Panc1 (cell line): ENCODE results near the gene P3R3URF. TPM values are rescaled to one million over a fixed set of nuclear protein-coding genes. Genes with fewer than 3 reads are reported as not detected.

Experiments used
- ATAC-seq: fragments of 200-7000 bp; cut with Tn5 transposase; 2 replicates; pipeline ENCODE4 v1.9.1; 2020; ENCODE audit warnings: mild to moderate bottlenecking, moderate library complexity
- BruUV-seq: library from RNA; stranded (reverse); fragments of 400-500 nt; replicated peaks from 2 replicates; lab custom pipeline; 2021; lab: Mats Ljungman, UMichigan
- CTCF ChIA-PET: fragments of 300-600 bp; sonication (Branson Sonifier 250); formaldehyde crosslinking; loops from one replicate; lab custom pipeline; 2022; ENCODE audit warnings: antibody characterized with exemption; lab: Charles Lee
- POLR2A ChIA-PET: fragments of 300-600 bp; sonication (Branson Sonifier 250); formaldehyde crosslinking; loops from one replicate; lab custom pipeline; 2022; ENCODE audit warnings: antibody characterized with exemption; lab: Charles Lee
- DNase-seq: peaks from one replicate; pipeline ENCODE4 v3.0.0-alpha.2; 2010; ENCODE audit warnings: low read depth, low spot score
- H3K27ac ChIP-seq: 2 replicates; pipeline ENCODE4 v1.5.1; 2011; ENCODE audit warnings: mild to moderate bottlenecking, low read length, inconsistent platforms
- H3K27me3 ChIP-seq: fragments of 200-500 bp; sonication (Bioruptor generic); 2 replicates; pipeline ENCODE4 v1.6.0; 2014; ENCODE audit warnings: low read length, inconsistent platforms; ENCODE audit not compliant: control insufficient read depth, insufficient read depth
- H3K36me3 ChIP-seq: fragments of 200-500 bp; sonication (Bioruptor generic); 2 replicates; pipeline ENCODE4 v1.5.1; 2014; ENCODE audit warnings: inconsistent platforms, mild to moderate bottlenecking, low read length, moderate library complexity; ENCODE audit not compliant: control insufficient read depth, insufficient read depth
- H3K4me1 ChIP-seq: 2 replicates; pipeline ENCODE4 v1.5.1; 2011; ENCODE audit warnings: inconsistent platforms, mild to moderate bottlenecking, low read length, moderate library complexity; ENCODE audit not compliant: control insufficient read depth, insufficient read depth
- H3K4me3 ChIP-seq, 2 experiments: 2 replicates each; pipeline ENCODE4 v1.5.1; 2011 to 2012; ENCODE audit warnings: low read depth in 2 of 2, low read length in 2 of 2, mild to moderate bottlenecking in 2 of 2, inconsistent platforms in 1 of 2, moderate library complexity in 1 of 2
- H3K9me3 ChIP-seq: fragments of 200-500 bp; sonication (Bioruptor generic); 2 replicates; pipeline ENCODE4 v1.5.1; 2014; ENCODE audit warnings: low read depth, mild to moderate bottlenecking, inconsistent platforms, low read length, moderate library complexity; ENCODE audit not compliant: control insufficient read depth, insufficient read depth
- CTCF ChIP-seq: fragments of 450-650 bp; IDR thresholded peaks from 2 replicates; pipeline ENCODE4 v1.5.1; 2017; ENCODE audit warnings: mild to moderate bottlenecking
- POLR2AphosphoS5 ChIP-seq: IDR thresholded peaks from 2 replicates; pipeline ENCODE4 v1.6.1; 2012; ENCODE audit warnings: mild to moderate bottlenecking, low read depth, low read length, moderate library complexity
- SIN3A ChIP-seq: IDR thresholded peaks from 2 replicates; pipeline ENCODE4 v1.6.1; 2012; ENCODE audit warnings: low read depth, mild to moderate bottlenecking, low read length, moderate library complexity, borderline replicate concordance; ENCODE audit not compliant: insufficient read depth
- TCF7L2 ChIP-seq: IDR thresholded peaks from 2 replicates; pipeline ENCODE4 v1.6.1; 2011; ENCODE audit warnings: mild to moderate bottlenecking, low read depth, low read length, inconsistent platforms
- in situ Hi-C: cut with HindIII; loops from 2 replicates; pipeline ENCODE4 v1.10.0; 2016; ENCODE audit warnings: low sequenced_read_pairs, low pct_unique_long_range_greater_than_20kb
- intact Hi-C: fragments of 100-400 bp; cut with micrococcal nuclease; formaldehyde crosslinking; loops from one replicate; pipeline ENCODE4 v1.10.0; 2022; ENCODE audit not compliant: unreplicated experiment
- total RNA-seq: library from RNA; stranded (reverse); gene quantifications from one replicate; pipeline ENCODE4 v1.2.1, GENCODE V29; 2021; ENCODE audit not compliant: unreplicated experiment
- TF ChIP-seq, protein P1 (sequence below), 2 experiments: IDR thresholded peaks; 2 replicates each; pipeline ENCODE4 v1.6.1; 2011 to 2012; ENCODE audit warnings: low read depth in 2 of 2, control low read depth in 1 of 2, low read length in 1 of 2, mild to moderate bottlenecking in 1 of 2, moderate library complexity in 1 of 2; ENCODE audit not compliant: insufficient read depth in 1 of 2

The P3R3URF gene
- total RNA-seq, 1 experiment from 2014 or later, result not detected

GRCh38 chr1:46203738-46204405 is 27.6 kb upstream of the P3R3URF start:
- Histone ChIP-seq H3K36me3 (no peaks in the 10 kb centered on the region), H3K27me3 (no peaks in the 10 kb centered on the region), H3K4me1 (peaks cover 12% of the 10 kb centered on the region), H3K4me3 (peak overlapping the region; percentile 58 to 76), H3K27ac (peak overlapping the region; percentile 67), H3K9me3 (no peaks in the 10 kb centered on the region)
- BruUV-seq, result no TSS peak
- intact Hi-C loops (no loop called here), in situ Hi-C loops (no loop called here)
- ATAC-seq (peak; percentile 3; the same call in 1 of the 2 replicates), DNase-seq (no peak)
- TF ChIP-seq SIN3A (no peak), TCF7L2 (no peak), CTCF (no peak)
- TF ChIP-seq, protein P1, sequence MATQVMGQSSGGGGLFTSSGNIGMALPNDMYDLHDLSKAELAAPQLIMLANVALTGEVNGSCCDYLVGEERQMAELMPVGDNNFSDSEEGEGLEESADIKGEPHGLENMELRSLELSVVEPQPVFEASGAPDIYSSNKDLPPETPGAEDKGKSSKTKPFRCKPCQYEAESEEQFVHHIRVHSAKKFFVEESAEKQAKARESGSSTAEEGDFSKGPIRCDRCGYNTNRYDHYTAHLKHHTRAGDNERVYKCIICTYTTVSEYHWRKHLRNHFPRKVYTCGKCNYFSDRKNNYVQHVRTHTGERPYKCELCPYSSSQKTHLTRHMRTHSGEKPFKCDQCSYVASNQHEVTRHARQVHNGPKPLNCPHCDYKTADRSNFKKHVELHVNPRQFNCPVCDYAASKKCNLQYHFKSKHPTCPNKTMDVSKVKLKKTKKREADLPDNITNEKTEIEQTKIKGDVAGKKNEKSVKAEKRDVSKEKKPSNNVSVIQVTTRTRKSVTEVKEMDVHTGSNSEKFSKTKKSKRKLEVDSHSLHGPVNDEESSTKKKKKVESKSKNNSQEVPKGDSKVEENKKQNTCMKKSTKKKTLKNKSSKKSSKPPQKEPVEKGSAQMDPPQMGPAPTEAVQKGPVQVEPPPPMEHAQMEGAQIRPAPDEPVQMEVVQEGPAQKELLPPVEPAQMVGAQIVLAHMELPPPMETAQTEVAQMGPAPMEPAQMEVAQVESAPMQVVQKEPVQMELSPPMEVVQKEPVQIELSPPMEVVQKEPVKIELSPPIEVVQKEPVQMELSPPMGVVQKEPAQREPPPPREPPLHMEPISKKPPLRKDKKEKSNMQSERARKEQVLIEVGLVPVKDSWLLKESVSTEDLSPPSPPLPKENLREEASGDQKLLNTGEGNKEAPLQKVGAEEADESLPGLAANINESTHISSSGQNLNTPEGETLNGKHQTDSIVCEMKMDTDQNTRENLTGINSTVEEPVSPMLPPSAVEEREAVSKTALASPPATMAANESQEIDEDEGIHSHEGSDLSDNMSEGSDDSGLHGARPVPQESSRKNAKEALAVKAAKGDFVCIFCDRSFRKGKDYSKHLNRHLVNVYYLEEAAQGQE (IDR thresholded peaks at IDR 0.05; ENCODE audit: insufficient read depth in 1 of 2, low read depth in 2 of 2, low read length in 1 of 2), result no peak
- ChIA-PET POLR2A (interaction anchor here (0.5 to 0.6 kb wide), 2 partner anchors 43 to 118 kb away, joined by 5 to 10 read pairs; no protein-coding TSS in a partner anchor), CTCF (no interaction called here)

- Histone ChIP-seq H3K36me3 (no peaks in the 10 kb centered on the region), H3K27ac (peak overlapping the region; percentile 88), H3K27me3 (no peaks in the 10 kb centered on the region), H3K4me3 (peak overlapping the region; percentile 66 to 88), H3K9me3 (no peaks in the 10 kb centered on the region), H3K4me1 (peaks cover 24% of the 10 kb centered on the region)
- no TSS peak for BruUV-seq
- ChIA-PET POLR2A (interaction anchor here (0.6 kb wide), 1 partner anchor 90 kb away, joined by 3 read pairs; no protein-coding TSS in a partner anchor), CTCF (interaction anchor here (0.7 to 2.3 kb wide), 2 partner anchors 8 to 24 kb away, joined by 4 to 12 read pairs; no protein-coding TSS in a partner anchor)
- in situ Hi-C loops (no loop called here), intact Hi-C loops (no loop called here)
- TF ChIP-seq TCF7L2, result no peak
- TF ChIP-seq, protein P1 (IDR thresholded peaks at IDR 0.05; ENCODE audit: insufficient read depth in 1 of 2, low read depth in 2 of 2, low read length in 1 of 2), result no peak
- TF ChIP-seq CTCF, result no peak
- TF ChIP-seq SIN3A, result no peak
- TF ChIP-seq POLR2AphosphoS5, result no peak
- ATAC-seq, result no peak
- DNase-seq, result no peak
These were observed 23.0 kb upstream of the P3R3URF start for GRCh38 chr1:46199233-46199749.
